Measurements from ENCODE around the gene DENND4B.

DENND4B gene

GRCh38 chr1:153945131-153945794, 1.3 kb downstream of the DENND4B start:
- DNase-seq = peak; percentile 88

- DNase-seq = no peak
These were observed 1.7 kb downstream of the DENND4B start for GRCh38 chr1:153944827-153945117.

- no peak for DNase-seq
These were observed 2.3 kb downstream of the DENND4B start for GRCh38 chr1:153944005-153944826.

GRCh38 chr1:153942766-153943549, 3.6 kb downstream of the DENND4B start:
- no peak for DNase-seq

- DNase-seq = no peak
These were observed 4.4 kb downstream of the DENND4B start for GRCh38 chr1:153941826-153942725.

GRCh38 chr1:153940756-153941155, 5.8 kb downstream of the DENND4B start:
- no peak for DNase-seq

- DNase-seq = no peak
These were observed 7.0 kb downstream of the DENND4B start for GRCh38 chr1:153939476-153939875.

- DNase-seq = no peak
These were observed 7.5 kb downstream of the DENND4B start for GRCh38 chr1:153938996-153939395.

- no peak for DNase-seq
These were observed 9.2 kb downstream of the DENND4B start for GRCh38 chr1:153937331-153937730.

- DNase-seq = no peak
These were observed 10.3 kb downstream of the DENND4B start for GRCh38 chr1:153936011-153936802.

GRCh38 chr1:153934746-153935145, 11.8 kb downstream of the DENND4B start:
- no peak for DNase-seq

GRCh38 chr1:153933955-153934354, 12.6 kb downstream of the DENND4B start:
- no peak for DNase-seq

- DNase-seq = no peak
These were observed 13.1 kb downstream of the DENND4B start for GRCh38 chr1:153933430-153933829.

- no peak for DNase-seq
These were observed 14.1 kb downstream of the DENND4B start for GRCh38 chr1:153932156-153933131.

- no peak for DNase-seq
These were observed 16.3 kb downstream of the DENND4B start for GRCh38 chr1:153929981-153930948.

- DNase-seq = no peak
These were observed 17.1 kb downstream of the DENND4B start for GRCh38 chr1:153929426-153929825.

GRCh38 chr1:153928791-153929341, 17.7 kb downstream of the DENND4B start:
- no peak for DNase-seq

- no peak for DNase-seq
These were observed 18.3 kb downstream of the DENND4B start for GRCh38 chr1:153928245-153928644.

- no peak for DNase-seq
These were observed 20.1 kb downstream of the DENND4B start for GRCh38 chr1:153926405-153926804.
